Hematopoietic multipotent progenitor cell treated with erythropoietin and hydrocortisone succinate and interleukin-3 and kit ligand, for 6 days (in vitro differentiated cells): ENCODE measurements around the gene GGN.
"Not testable (repeated sequence)": the region's sequence is repeated elsewhere in the genome, so short reads cannot be mapped to it uniquely, and the experiment has no call there.

Experiments
- DNase-seq: peaks from one replicate; pipeline ENCODE4 v3.0.0-alpha.2; 2015

The GGN gene

DNA sequence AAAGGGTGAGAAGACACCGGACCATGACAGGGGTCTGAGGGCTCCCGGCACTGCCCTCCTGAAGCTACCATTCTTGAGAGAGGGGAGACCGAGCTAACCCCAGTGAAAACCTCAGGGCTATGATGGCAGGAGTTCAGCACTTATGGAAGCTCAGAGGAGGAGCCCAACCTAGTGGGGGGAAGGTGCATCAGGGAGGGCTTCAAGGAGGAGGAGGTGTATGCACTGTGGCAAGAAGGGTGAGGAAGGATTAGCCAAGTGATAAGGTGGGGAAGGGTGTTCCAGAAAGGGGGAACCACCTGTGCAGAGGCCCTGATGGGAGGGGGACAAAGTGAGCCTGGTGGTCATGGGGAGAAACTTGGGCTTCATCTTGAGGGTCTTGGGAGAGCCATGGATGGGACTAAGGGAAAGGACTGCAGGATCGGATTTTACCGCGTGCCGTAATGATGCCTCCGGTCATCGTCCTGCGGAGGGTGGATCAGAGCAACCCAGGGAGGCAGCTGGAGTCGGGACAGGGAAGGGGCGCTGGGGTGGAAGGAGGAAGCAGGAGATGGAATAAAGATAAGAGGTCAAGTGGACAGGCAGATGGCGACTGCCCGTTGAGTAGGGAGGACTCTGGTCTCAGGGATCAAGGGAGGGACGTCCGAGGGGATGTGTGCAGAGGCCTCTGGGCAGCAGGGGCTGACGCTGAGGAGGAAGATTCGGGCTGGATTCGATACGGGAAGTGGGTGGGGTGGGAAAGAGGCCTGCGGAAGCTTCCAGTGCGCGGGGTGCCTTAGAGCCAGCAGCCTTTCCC is 26.8 kb downstream of the GGN start:
- no peak for DNase-seq

DNA sequence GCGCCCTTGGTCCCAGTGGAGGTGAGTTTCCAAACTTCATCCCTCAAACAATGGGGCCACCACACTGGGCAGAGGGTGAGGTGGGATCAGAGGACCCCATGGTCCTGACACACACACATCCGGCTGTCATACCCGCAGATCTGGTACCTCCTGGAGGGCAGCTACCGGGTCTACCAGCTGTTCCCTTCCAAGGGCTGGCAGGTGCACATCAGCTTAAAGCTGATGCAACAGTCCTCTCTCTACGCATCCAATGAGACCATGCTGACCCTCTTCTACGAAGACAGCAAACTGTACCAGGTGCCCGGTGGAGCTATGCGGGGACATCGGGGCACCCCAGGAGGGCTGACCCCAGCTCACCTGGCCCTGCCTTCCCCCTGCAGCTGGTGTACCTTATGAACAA is 27.5 kb downstream of the GGN start:
- DNase-seq: no peak

DNA sequence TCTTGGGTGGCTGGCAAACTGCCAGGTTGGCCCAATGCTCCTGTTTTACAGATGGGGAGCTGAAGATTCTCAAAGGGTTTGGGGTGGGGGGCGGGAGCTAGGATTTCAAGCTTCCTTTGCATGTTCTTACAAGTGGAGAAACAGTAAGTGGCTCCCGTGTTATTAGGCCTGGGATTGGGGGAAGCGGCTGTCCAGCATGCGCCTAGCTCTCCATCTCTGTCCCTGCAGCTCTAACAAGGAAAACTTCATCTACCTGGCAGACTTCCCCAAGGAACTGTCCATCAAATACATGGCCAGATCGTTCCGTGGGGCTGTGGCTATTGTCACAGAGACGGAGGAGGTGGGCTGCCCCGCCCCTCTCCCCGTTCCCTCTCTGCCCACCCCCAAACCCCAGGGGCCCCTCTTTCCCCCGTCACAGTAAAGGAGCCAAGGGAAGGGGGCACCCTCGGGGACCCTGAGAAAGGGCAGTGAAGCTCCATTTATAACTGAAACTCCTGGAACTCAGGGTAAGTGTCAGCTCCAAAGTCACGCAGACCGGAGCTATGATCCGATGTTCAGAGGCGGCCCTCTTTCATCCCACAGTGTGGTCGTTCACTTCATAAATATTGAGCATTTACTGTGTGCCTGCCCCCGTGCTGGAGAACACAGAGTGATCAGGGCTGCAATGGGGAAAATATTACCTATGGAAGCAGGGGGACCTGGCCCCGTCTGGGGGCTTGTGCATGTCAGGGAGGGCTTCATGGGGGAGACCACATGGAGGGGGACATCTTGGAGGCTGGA is 28.4 kb downstream of the GGN start:
- DNase-seq: no peak

DNA sequence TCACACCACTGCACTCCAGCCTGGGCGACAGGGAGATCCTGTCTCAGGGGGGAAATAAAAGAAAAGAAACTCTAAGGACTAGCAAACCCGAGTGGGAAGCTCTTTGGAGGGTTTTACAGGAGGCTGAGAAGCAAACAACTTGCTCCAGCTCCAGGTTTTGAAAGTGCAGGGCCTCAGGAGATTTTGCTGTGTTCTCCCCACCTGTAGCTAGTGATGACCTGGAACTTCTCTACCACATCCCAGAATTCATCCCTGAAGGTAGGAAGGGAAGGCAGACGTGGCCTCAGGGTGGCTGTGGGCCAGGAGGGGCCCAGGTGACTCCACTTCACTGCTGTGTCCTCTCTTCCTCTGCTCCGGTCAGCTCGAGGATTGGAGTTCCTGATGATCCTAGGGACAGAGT is 29.8 kb downstream of the GGN start:
- no peak for DNase-seq

DNA sequence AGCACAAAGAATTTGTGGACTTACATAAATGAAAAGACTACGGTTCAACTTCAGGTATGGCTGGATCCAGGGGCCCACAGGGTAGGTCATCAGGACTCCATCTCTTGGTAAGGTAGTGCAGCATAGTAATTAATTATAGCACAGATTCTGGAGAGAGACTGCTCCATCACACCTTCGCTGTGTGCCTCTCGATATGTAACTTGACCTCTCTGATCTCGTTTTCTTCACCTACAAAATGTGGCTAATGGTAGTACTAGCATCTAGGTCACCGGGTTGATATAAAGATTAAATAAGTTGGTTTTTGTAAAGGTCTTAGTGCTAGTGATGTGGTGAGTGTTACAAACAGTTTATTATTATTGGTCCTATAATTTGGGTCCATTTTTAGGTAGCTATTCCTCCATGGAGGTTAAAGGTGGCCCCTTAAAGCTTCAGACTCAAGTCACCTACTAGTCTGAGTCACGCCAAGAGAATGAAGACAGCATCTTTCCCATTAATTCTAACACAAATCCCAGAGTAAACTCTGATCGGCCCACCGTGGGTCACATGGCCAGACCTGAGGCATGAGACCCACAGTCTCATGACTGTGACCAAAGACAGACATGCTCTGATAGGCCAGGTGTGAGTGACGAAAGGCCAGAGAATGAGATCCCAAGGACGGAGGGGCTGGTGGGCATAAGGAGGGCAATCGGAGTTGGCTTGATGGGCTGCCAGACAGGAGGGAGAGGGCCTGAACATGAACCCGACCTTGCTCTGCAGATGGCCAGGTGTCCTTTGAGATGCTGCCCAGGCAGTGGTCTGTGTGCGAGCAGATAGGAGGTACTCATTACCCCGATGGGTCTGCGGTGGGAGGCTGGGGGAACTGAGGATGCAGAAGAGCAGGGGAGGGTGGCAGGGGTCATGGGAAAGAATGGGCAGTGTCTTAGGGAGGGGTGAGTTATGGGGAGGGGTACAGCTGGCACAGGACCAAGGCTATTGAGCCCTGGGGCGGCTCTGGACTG is 31.8 kb downstream of the GGN start:
- DNase-seq: no peak

DNA sequence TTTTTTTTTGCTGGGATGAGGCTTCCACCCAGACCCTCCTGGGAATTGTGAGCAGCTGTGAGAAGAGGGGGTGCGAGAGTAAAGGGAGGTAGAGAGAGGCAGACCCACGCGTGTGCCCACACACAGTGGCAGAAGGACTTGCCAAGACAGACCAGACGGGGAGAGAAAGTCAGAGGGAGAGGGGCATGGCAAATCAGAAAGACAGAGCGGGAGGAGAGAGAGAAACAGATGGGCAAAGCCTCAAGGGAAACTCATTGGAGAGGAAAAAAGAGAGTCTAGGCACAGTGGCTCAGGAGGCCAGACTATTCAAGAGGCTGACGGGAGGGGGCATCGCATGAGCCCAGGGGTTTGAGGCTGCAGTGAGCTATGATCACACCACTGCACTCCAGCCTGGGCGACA is 35.2 kb downstream of the GGN start:
- no peak for DNase-seq

DNA sequence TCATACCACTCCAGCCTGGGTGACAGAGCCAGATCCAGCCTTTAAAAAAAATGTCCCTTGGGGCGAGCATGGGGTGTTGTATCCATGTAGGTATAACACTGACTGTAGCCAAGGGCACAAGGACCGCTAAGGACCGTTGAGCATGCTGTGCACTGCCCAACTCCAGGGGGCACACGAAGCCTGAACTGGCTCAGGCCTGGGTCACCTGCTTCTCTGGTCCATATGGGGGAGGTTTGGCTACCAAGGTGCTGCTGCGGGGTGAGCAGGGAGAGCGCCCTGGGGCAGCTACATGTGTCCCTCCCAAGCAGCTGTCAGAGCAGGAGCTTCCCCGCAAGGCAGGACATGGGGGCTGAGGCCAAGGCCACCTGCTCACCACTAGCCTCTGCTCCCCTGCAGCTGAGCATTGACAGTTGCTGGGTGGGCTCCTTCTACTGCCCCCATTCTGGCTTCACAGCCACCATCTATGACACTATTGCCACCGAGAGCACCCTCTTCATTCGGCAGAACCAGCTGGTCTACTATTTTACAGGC is 35.9 kb downstream of the GGN start:
- DNase-seq: no peak

DNA sequence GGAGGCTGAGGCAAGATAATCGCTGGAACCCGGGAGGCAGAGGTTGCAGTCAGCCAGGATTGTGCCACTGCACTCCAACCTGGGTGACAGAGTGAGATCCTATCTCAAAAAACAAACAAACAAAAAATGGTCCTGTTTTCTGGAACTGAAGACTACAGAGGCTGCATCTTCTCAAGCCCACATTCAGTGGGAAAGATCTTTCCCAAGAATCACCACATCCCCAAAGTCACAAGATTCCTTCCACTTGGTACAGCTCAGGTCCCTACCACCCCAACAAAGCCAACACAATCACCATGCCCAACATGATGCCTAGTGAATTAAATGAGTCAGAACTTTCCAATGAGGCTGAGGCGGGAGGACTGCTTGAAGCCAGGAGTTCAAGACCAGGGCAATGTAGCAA is 37.0 kb downstream of the GGN start:
- DNase-seq: no peak

DNA sequence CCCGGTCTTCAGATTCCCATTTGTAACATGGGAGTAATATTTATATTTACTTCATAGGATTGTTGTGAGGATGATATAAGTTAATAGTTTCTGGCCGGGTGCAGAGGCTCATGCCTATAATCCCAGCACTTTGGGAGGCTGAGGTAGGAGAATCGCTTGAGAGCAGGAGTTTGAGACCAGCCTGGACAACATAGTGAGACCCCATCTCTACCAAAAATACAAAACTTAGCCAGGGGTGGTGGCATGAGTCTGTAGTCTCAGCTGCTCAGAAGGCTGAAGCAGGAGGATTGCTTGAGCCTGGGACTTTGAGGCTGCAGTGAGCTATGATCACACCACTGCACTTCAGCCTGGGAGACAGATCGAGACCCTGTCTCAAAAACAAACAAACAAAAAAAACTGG is 41.0 kb downstream of the GGN start:
- DNase-seq: no peak

DNA sequence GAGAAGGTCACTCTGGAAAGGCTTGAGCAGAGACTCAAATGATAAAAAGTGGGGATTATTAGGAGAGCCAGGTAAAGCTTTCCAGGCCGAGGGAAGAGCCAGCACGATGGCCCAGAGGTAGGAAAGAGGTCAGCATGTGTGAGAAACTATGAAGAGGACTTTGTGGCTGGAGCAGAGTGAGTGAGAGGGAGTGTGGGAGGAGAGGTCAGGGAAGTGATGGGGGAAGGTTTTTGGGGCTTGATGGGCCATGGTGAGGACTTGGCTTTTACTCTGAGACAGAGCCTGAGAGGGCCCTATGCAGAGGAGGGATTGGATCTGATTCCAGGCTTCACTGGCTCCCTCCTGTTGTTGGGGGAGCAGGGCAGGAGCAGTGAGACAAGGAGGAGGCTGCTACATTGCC is 46.9 kb downstream of the GGN start:
- no peak for DNase-seq

DNA sequence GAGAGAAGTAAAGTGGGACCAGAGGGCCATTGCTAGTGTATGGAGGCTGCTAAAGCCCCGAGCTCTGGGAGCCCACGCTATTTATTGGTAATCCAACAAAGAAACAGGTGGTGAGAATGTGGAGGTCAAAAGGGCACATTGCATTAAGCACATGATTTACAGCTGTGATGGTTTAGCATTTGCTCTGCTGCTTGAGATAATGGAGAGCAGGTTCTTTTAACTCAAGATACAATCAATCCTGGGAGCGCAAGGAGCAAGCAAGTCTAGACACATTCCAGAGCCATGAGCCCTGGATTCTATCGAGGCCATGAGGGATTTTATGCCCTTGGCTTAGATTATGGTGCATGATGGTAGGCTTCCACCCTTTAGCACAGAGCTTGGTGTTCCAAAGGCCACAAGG is 48.8 kb downstream of the GGN start:
- not testable (repeated sequence) for DNase-seq

DNA sequence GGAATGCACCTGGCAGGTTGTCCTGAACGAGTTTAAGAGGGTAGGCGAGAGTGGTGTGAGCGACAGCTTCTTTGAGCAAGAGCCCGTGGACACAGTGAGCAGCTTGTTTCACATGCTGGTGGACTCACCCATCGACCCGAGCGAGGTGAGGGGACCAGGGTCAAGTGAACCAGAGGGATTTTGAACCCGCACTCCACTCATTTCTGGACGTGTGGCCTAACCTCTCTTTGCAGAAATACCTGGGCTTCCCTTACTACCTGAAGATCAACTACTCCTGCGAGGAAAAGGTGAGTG is 50.5 kb downstream of the GGN start:
- DNase-seq: no peak

DNA sequence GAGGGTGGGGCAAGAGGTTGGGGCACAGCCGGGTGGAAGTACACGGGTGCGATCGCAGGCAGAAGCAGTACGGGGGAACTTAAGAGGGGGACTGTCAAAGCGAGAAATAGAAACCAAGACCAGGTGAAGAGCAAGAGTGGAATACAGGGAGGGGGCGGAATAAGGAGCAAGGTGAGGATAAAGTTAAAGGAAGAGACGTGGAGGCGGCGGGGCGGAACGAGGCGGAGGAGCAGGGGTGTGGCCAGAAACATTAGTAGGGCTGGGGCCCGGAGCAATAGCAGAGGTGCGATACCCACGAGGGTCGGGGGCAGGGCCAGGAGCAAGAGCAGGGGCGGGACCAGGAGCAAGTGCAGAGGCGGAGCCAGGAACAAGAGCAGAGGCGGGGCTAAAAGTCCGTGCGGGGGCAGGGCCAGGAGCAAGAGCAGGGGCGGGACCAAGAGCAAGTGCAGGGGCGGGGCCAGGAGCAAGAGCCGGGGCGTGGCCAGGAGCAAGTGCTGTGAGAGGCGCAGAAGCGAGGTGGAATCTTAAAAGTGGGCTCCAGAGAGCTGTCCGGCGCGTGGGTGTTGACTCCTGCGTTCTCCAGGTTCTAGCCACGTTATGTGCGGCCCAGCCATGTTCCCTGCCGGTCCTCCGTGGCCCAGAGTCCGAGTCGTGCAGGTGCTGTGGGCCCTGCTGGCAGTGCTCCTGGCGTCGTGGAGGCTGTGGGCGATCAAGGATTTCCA is 51.0 kb downstream of the GGN start:
- DNase-seq: peak; percentile 99

DNA sequence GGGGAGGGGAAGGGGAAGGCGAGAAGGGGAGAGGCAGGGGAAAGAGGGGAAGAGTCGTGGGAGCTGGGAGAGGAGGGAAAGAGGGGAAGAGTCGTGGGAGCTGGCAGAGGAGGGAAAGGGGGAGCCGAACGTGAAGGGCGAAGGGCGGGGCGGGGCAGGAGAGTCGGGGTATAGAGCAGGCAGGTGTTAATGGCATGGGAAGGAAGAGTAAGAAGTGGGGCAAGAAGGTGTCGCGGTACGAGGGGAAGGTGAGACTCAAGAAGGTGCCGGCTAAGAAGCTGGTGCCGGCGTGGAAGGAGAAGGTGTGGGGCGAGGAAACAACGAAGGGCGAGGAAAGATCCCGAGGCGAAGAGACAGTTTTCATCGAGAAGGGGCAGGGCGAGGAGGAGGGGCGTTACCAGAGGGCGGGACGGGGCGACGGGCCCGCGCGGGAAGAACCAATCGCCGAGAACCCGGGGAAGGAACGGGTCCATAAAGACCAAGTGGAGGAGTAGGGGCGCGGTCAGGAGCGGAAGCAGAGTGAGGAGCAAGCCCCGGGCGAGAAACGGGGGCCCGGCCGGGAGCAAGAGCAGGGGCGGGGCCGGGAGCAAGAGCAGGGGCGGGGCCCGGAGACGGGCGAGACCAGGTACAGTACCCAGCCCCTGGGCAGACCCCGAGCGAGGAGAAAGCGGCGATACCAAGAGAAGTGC is 51.7 kb downstream of the GGN start:
- DNase-seq: peak; percentile 98
